ENCODE data around the gene TNFSF15. TPM values are rescaled to one million over a fixed set of nuclear protein-coding genes. Genes with fewer than 3 reads are reported as not detected.

TNFSF15 gene
- total and polyA plus RNA-seq, 2 donors (not counting 3 experiments of a cell fraction or from before 2014, with no cell fraction given): 8.4 to 14.3 TPM

DNA sequence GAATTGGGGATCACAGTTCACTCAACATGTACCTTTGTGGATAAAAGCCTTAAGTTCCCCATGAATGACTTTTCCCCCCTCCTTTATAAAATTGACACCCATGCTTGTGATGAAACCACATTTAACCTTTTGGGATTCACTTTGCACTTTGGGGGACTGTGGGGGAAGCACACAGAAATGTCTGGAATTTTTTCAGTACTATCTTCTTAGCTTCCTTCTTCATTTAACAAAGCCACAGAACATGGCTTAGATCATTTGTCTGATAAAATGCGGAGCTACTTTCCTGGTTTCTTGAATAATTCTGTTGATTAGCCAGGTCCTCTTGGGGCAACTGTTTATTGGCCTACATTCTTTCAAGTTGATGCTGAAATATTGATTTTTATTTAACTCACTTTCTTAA lies 29.9 kb downstream of the TNFSF15 start:
- intact Hi-C loops (cut with micrococcal nuclease): loop anchor here (5.0 kb wide), 1 partner anchor 51 kb away; no protein-coding TSS in a partner anchor
- Histone ChIP-seq H3K4me2 (ENCODE audit: insufficient read depth, low read length) (no peak overlapping the region), H3K27ac (ENCODE audit: insufficient read depth, low read depth, low read length) (no peak overlapping the region), H3K36me3 (ENCODE audit: control insufficient read depth in 2 of 2, extremely low read depth in 1 of 2, insufficient read depth in 2 of 2, low read length in 2 of 2) (no peaks in the 10 kb centered on the region), H4K20me1 (replicated peaks; ENCODE audit: control insufficient read depth, extremely low read depth, insufficient read depth, low read length) (no peaks in the 10 kb centered on the region), H3K9ac (replicated peaks; ENCODE audit: extremely low read depth, insufficient read depth, low read length) (no peak overlapping the region), H3K27me3 (ENCODE audit: control insufficient read depth in 2 of 2, insufficient read depth in 2 of 2, low read length in 2 of 2) (no peaks in the 10 kb centered on the region), H2AFZ (ENCODE audit: low read depth, low read length) (no peak overlapping the region), H3K4me3 (replicated peaks in 1 of 3; ENCODE audit: insufficient read depth in 1 of 3, low read depth in 1 of 3, low read length in 3 of 3) (no peak overlapping the region), H3K4me1 (ENCODE audit: control insufficient read depth, extremely low read depth, insufficient read depth, low read length) (peaks cover 31% of the 10 kb centered on the region), H3K79me2 (ENCODE audit: control insufficient read depth, insufficient read depth, low read length) (no peaks in the 10 kb centered on the region), H3K9me1 (replicated peaks; ENCODE audit: control insufficient read depth, extremely low read depth, insufficient read depth, low read length) (no peaks in the 10 kb centered on the region), H3K9me3 (replicated peaks; ENCODE audit: control insufficient read depth, insufficient read depth, low read length) (no peaks in the 10 kb centered on the region)
- TF ChIP-seq POLR2A (IDR thresholded peaks at IDR 0.05; ENCODE audit: low read depth, low read length): no peak
- no peak for TF ChIP-seq EZH2 (IDR thresholded peaks at IDR 0.05; ENCODE audit: borderline replicate concordance, low read depth, low read length, severe bottlenecking)
- TF ChIP-seq, protein P1, sequence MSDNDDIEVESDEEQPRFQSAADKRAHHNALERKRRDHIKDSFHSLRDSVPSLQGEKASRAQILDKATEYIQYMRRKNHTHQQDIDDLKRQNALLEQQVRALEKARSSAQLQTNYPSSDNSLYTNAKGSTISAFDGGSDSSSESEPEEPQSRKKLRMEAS (IDR thresholded peaks at IDR 0.05; ENCODE audit: insufficient read depth, insufficient read length): no peak
- TF ChIP-seq FOS (IDR thresholded peaks at IDR 0.05; ENCODE audit: borderline replicate concordance, insufficient read depth, low read length): no peak
- TF ChIP-seq GATA2 (IDR thresholded peaks at IDR 0.05; ENCODE audit: insufficient read depth, insufficient read length, low read depth, low read length): no peak
- no peak for TF ChIP-seq POLR2AphosphoS5 (IDR thresholded peaks at IDR 0.05; ENCODE audit: insufficient read depth, low read depth, low read length)
- TF ChIP-seq, protein P2, sequence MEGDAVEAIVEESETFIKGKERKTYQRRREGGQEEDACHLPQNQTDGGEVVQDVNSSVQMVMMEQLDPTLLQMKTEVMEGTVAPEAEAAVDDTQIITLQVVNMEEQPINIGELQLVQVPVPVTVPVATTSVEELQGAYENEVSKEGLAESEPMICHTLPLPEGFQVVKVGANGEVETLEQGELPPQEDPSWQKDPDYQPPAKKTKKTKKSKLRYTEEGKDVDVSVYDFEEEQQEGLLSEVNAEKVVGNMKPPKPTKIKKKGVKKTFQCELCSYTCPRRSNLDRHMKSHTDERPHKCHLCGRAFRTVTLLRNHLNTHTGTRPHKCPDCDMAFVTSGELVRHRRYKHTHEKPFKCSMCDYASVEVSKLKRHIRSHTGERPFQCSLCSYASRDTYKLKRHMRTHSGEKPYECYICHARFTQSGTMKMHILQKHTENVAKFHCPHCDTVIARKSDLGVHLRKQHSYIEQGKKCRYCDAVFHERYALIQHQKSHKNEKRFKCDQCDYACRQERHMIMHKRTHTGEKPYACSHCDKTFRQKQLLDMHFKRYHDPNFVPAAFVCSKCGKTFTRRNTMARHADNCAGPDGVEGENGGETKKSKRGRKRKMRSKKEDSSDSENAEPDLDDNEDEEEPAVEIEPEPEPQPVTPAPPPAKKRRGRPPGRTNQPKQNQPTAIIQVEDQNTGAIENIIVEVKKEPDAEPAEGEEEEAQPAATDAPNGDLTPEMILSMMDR (IDR thresholded peaks at IDR 0.05; ENCODE audit: extremely low read depth in 1 of 2, insufficient read depth in 1 of 2, low read depth in 1 of 2, low read length in 2 of 2): no peak
- no peak for TF ChIP-seq JUN (IDR thresholded peaks at IDR 0.05; ENCODE audit: borderline replicate concordance, insufficient read depth, insufficient read length, low read depth)
- no peak for TF ChIP-seq MYC (IDR thresholded peaks at IDR 0.05; ENCODE audit: low read depth, low read length)
- FAIRE-seq: no peak
- no peak for DNase-seq (ENCODE audit: low read depth, low spot score)
- dilution Hi-C loops (cut with MboI; ENCODE audit: extremely low pct_ligation_motif_present, low sequenced_read_pairs): no loop called here
- ChIA-PET CTCF (interaction anchor here (3.0 kb wide), 1 partner anchor 132 kb away, joined by 15 read pairs; no protein-coding TSS in a partner anchor), POLR2A (no interaction called here)
- BruUV-seq (replicated peaks): no TSS peak
